Endothelial cell (in vitro differentiated cells): ENCODE results near the gene KLHL25. TPM values are rescaled to one million over a fixed set of nuclear protein-coding genes. Genes with fewer than 3 reads are reported as not detected.

ENCODE experiments used
- DNase-seq: peaks from one replicate; pipeline ENCODE4 v3.0.0; 2021; ENCODE audit warnings: low spot score
- H3K27ac Mint-ChIP-seq: one replicate; pipeline ENCODE4 v1.8.0; 2021; ENCODE audit warnings: mixed read lengths, inconsistent platforms; ENCODE audit not compliant: unreplicated experiment
- H3K27me3 Mint-ChIP-seq: one replicate; pipeline ENCODE4 v1.8.0; 2021; ENCODE audit warnings: mild to moderate bottlenecking, moderate library complexity, mixed read lengths, inconsistent platforms; ENCODE audit not compliant: unreplicated experiment
- H3K36me3 Mint-ChIP-seq: one replicate; pipeline ENCODE4 v1.8.0; 2021; ENCODE audit warnings: mild to moderate bottlenecking, low read depth, mixed read lengths, inconsistent platforms; ENCODE audit not compliant: unreplicated experiment
- H3K4me1 Mint-ChIP-seq: one replicate; pipeline ENCODE4 v1.8.0; 2021; ENCODE audit warnings: mild to moderate bottlenecking, mixed read lengths, inconsistent platforms; ENCODE audit not compliant: unreplicated experiment
- H3K4me3 Mint-ChIP-seq: one replicate; pipeline ENCODE4 v1.8.0; 2021; ENCODE audit warnings: mild to moderate bottlenecking, mixed read lengths, inconsistent platforms; ENCODE audit not compliant: unreplicated experiment
- H3K9me3 Mint-ChIP-seq: one replicate; pipeline ENCODE4 v1.8.0; 2021; ENCODE audit warnings: mixed read lengths, inconsistent platforms; ENCODE audit not compliant: unreplicated experiment
- CTCF ChIP-seq: fragments of 200-600 bp; sonication (generic); IDR thresholded peaks from one replicate; pipeline ENCODE4 v1.5.0; 2021; ENCODE audit warnings: antibody characterized with exemption; ENCODE audit not compliant: unreplicated experiment
- total RNA-seq: library from RNA; stranded (reverse); fragmentation: NEBNext Ultra II Directional; extraction: Animal tissue kit (Norgen Biotek cat#: 25700); gene quantifications from one replicate; pipeline ENCODE4 v1.2.1, GENCODE V29; 2021; ENCODE audit not compliant: unreplicated experiment

The KLHL25 gene
- total RNA-seq, 1 donor from 2014 or later, result 7.4 TPM

GRCh38 chr15:85766001-85766831, 28.5 kb downstream of the KLHL25 start:
- H3K27ac Mint-ChIP-seq, result peak overlapping the region; percentile 61
- DNase-seq, result no peak
- peaks cover 10% of the 10 kb centered on the region for H3K36me3 Mint-ChIP-seq
- H3K9me3 Mint-ChIP-seq, result no peaks in the 10 kb centered on the region
- H3K27me3 Mint-ChIP-seq, result peaks cover 17% of the 10 kb centered on the region
- peaks cover 4% of the 10 kb centered on the region for H3K4me1 Mint-ChIP-seq
- no peak overlapping the region for H3K4me3 Mint-ChIP-seq
- no peak for TF ChIP-seq CTCF

- H3K36me3 Mint-ChIP-seq, result peaks cover 10% of the 10 kb centered on the region
- no peaks in the 10 kb centered on the region for H3K9me3 Mint-ChIP-seq
- H3K27ac Mint-ChIP-seq, result peak overlapping the region; percentile 38
- no peak for DNase-seq
- no peak overlapping the region for H3K4me3 Mint-ChIP-seq
- no peak for TF ChIP-seq CTCF
- peaks cover 15% of the 10 kb centered on the region for H3K27me3 Mint-ChIP-seq
- peaks cover 3% of the 10 kb centered on the region for H3K4me1 Mint-ChIP-seq
Observed at GRCh38 chr15:85764649-85765277, 30.0 kb downstream of the KLHL25 start.

DNA sequence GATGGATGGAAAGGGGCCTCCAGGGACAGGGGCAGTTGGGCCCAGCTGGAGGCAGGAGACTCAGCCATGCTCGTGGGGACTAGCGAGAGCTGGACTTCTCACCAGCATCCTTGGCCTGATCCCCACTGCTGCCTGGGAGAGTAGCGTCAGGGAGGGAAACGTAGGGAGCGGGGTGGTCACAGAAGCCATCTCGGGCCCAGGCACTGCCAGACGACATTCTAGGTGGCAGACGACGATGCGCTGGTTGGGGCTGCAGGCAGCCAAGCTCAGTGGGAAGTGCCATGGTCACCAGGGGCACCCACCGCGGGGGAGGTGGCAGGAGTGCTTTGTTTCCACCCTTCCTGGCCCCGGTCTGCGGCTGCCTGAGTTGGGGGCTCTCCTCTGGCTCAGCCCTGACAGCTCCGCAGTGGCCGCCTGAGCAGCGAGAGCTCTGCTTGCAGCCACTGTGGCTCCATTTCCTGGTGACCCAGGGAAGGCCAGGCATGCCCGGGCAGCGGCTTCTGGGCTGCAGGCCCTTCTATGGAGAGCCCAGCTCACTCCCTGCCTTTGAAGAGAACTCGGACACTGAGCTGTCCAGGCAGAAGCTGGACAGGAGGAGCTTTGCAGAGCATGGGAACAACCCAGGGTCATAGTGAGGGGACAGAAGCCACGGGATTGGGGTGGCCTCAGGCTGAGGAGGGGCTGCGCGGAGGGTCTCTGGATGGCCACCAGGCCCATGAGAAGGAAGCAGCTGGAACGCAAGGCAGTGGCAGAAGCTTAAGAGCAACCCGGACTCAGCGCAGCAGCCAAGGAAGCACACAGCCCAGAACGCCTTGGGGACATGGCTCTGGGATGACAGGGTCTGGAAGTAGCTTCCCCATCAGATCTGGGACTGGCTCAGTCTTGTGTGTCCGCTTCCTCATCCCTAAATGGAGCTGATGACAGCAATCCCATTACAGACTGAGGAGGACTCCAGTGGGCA, 30.8 kb downstream of the KLHL25 start:
- H3K4me1 Mint-ChIP-seq, result peaks cover 3% of the 10 kb centered on the region
- no peak overlapping the region for H3K27ac Mint-ChIP-seq
- no peak for DNase-seq

DNA sequence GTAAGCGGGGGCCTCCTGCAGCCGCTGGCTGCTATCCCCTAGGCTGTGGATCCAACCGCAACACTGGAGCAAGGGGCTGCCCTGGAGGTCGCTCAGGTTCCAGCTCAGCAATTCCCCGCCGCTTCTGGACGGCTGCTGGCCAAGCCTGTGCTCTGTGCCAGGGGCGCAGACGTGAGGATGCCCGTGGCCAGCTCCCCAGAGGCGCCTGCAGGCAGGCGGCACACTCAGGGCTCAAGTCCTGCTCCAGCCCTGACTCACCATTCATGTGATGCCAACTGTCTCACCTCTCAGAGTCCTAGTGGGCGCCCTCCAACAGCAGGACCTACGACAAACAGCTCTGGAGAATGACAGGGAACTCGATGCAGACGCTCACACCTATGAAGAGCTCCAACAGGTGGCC, 31.6 kb downstream of the KLHL25 start:
- no peak overlapping the region for H3K27ac Mint-ChIP-seq
- no peak overlapping the region for H3K4me3 Mint-ChIP-seq
- no peak for TF ChIP-seq CTCF
- peaks cover 3% of the 10 kb centered on the region for H3K4me1 Mint-ChIP-seq
- peaks cover 14% of the 10 kb centered on the region for H3K36me3 Mint-ChIP-seq
- DNase-seq, result no peak
- no peaks in the 10 kb centered on the region for H3K9me3 Mint-ChIP-seq
- peaks cover 13% of the 10 kb centered on the region for H3K27me3 Mint-ChIP-seq

More for the DNA sequence above, 30.8 kb downstream of the KLHL25 start:
- no peak overlapping the region for H3K4me3 Mint-ChIP-seq
- H3K36me3 Mint-ChIP-seq, result peaks cover 10% of the 10 kb centered on the region
- H3K27me3 Mint-ChIP-seq, result peaks cover 13% of the 10 kb centered on the region
- no peak for TF ChIP-seq CTCF
- H3K9me3 Mint-ChIP-seq, result no peaks in the 10 kb centered on the region
